H1 (cell line): ENCODE data around the gene ELMO1. TPM values are rescaled to one million over a fixed set of nuclear protein-coding genes. Genes with fewer than 3 reads are reported as not detected.

ENCODE experiments used
- CTCF ChIA-PET: fragments of 300-600 bp; sonication (Branson Sonifier 250); formaldehyde crosslinking; loops from one replicate; lab custom pipeline; 2021; ENCODE audit not compliant: partially characterized antibody; lab: Charles Lee
- POLR2A ChIA-PET: fragments of 300-600 bp; sonication (Branson Sonifier 250); formaldehyde crosslinking; loops from one replicate; lab custom pipeline; 2021; ENCODE audit warnings: inconsistent platforms; ENCODE audit not compliant: partially characterized antibody; lab: Charles Lee
- DNase-seq, 2 experiments: peaks; one replicate each; pipeline versions ENCODE4 v3.0.0 to v3.0.0-alpha.2; 2010 to 2022; ENCODE audit warnings: low spot score in 2 of 2, low read depth in 1 of 2, mixed read lengths in 1 of 2
- FAIRE-seq: peaks from 2 replicates; lab custom pipeline; 2011; peaks lifted over from hg19 to GRCh38; lab: Jason Lieb, UNC
- H2AFZ ChIP-seq: 2 replicates; pipeline ENCODE4 v1.8.1; 2012; ENCODE audit warnings: low read length, inconsistent platforms
- H2AK5ac ChIP-seq: 2 replicates; pipeline ENCODE4 v1.6.1; 2013; ENCODE audit warnings: low read depth, low read length
- H2BK120ac ChIP-seq: replicated peaks from 2 replicates; pipeline ENCODE3; 2013; ENCODE audit warnings: low read depth, low read length, inconsistent platforms
- H2BK12ac ChIP-seq: 2 replicates; pipeline ENCODE4 v1.6.1; 2013; ENCODE audit warnings: low read depth, low read length
- H2BK15ac ChIP-seq: 2 replicates; pipeline ENCODE4 v1.6.1; 2013; ENCODE audit warnings: low read length
- H2BK20ac ChIP-seq: 2 replicates; pipeline ENCODE4 v1.6.1; 2013; ENCODE audit warnings: low read length
- H2BK5ac ChIP-seq: 2 replicates; pipeline ENCODE4 v1.6.1; 2013; ENCODE audit warnings: low read depth, low read length
- H3K14ac ChIP-seq: 2 replicates; pipeline ENCODE4 v1.6.1; 2013; ENCODE audit warnings: inconsistent platforms; ENCODE audit not compliant: insufficient read length
- H3K18ac ChIP-seq: 2 replicates; pipeline ENCODE4 v1.6.1; 2013; ENCODE audit warnings: low read length; ENCODE audit errors: extremely low read depth
- H3K23ac ChIP-seq: 2 replicates; pipeline ENCODE4 v1.6.1; 2013; ENCODE audit warnings: inconsistent platforms; ENCODE audit not compliant: insufficient read length
- H3K23me2 ChIP-seq: 2 replicates; pipeline ENCODE4 v1.6.1; 2013; ENCODE audit warnings: low read depth, low read length
- H3K27ac ChIP-seq: 2 replicates; pipeline ENCODE4 v1.6.1; 2011; ENCODE audit warnings: low read depth, low read length, inconsistent platforms
- H3K27me3 ChIP-seq, 4 experiments: replicated peaks in 1 of 4; 1 replicate in 1 of 4; 2 replicates in 3 of 4; pipeline versions ENCODE4 v1.6.1 to v1.8.1; 2011 to 2013; ENCODE audit warnings: low read length in 3 of 4, mild to moderate bottlenecking in 3 of 4, inconsistent platforms in 2 of 4, mixed read lengths in 2 of 4, moderate library complexity in 1 of 4; ENCODE audit not compliant: control insufficient read depth in 3 of 4, insufficient read depth in 3 of 4; ENCODE audit errors: extremely low read depth in 1 of 4
- H3K36me3 ChIP-seq, 4 experiments: 2 replicates each; pipeline versions ENCODE4 v1.6.1 to v1.8.1; 2011 to 2013; ENCODE audit warnings: mild to moderate bottlenecking in 4 of 4, low read length in 3 of 4, moderate library complexity in 2 of 4, control low read depth in 1 of 4, inconsistent platforms in 1 of 4; ENCODE audit not compliant: insufficient read depth in 4 of 4, control insufficient read depth in 2 of 4
- H3K4ac ChIP-seq: replicated peaks from 2 replicates; pipeline ENCODE3; 2013; ENCODE audit warnings: low read length, low read depth, mixed read lengths, inconsistent platforms; ENCODE audit not compliant: insufficient read length
- H3K4me1 ChIP-seq, 4 experiments: replicated peaks in 1 of 4; 1 replicate in 1 of 4; 2 replicates in 3 of 4; pipeline versions ENCODE4 v1.6.1 to v1.8.1; 2011 to 2013; ENCODE audit warnings: low read length in 3 of 4, inconsistent platforms in 2 of 4, mixed read lengths in 1 of 4; ENCODE audit not compliant: insufficient read depth in 4 of 4, control insufficient read depth in 3 of 4
- H3K4me2 ChIP-seq, 2 experiments: 2 replicates each; pipeline versions ENCODE4 v1.6.1 to v1.8.1; 2011 to 2013; ENCODE audit warnings: low read depth in 2 of 2, low read length in 2 of 2, control low read depth in 1 of 2, inconsistent platforms in 1 of 2, mild to moderate bottlenecking in 1 of 2; ENCODE audit not compliant: insufficient read depth in 1 of 2
- H3K4me3 ChIP-seq, 4 experiments: fragments of 200-600, 300-600 bp in 1 of 4; sonication (generic), shearing (Covaris generic), sonication (Bioruptor Twin) in 1 of 4; 2 replicates each; pipeline versions ENCODE4 v1.5.1 to v1.8.1; 2011 to 2016; ENCODE audit warnings: low read length in 4 of 4, low read depth in 3 of 4, control low read depth in 2 of 4, inconsistent platforms in 2 of 4, mild to moderate bottlenecking in 2 of 4, mixed read lengths in 1 of 4, moderate library complexity in 1 of 4; ENCODE audit not compliant: insufficient read depth in 2 of 4; ENCODE audit errors: extremely low read depth in 1 of 4
- H3K56ac ChIP-seq: replicated peaks from 2 replicates; pipeline ENCODE3; 2013; ENCODE audit warnings: low read depth, mild to moderate bottlenecking, mixed read lengths, low read length, inconsistent platforms; ENCODE audit not compliant: insufficient read length
- H3K79me1 ChIP-seq: 2 replicates; pipeline ENCODE4 v1.6.1; 2013; ENCODE audit warnings: low read depth, low read length, control low read depth
- H3K79me2 ChIP-seq, 2 experiments: 2 replicates each; pipeline versions ENCODE4 v1.6.1 to v1.8.1; 2012 to 2013; ENCODE audit warnings: low read length in 2 of 2, mild to moderate bottlenecking in 2 of 2, inconsistent platforms in 1 of 2; ENCODE audit not compliant: insufficient read depth in 2 of 2, control insufficient read depth in 1 of 2
- H3K9ac ChIP-seq, 4 experiments: replicated peaks in 1 of 4; 1 replicate in 1 of 4; 2 replicates in 3 of 4; pipeline versions ENCODE4 v1.6.1 to v1.8.1; 2011 to 2013; ENCODE audit warnings: low read depth in 3 of 4, low read length in 3 of 4, control low read depth in 2 of 4, mild to moderate bottlenecking in 2 of 4, moderate library complexity in 2 of 4, inconsistent platforms in 1 of 4; ENCODE audit errors: extremely low read depth in 1 of 4
- H3K9me3 ChIP-seq, 2 experiments: 2 replicates each; pipeline versions ENCODE4 v1.6.1 to v1.8.1; 2012 to 2013; ENCODE audit warnings: mild to moderate bottlenecking in 2 of 2, moderate library complexity in 2 of 2, control low read depth in 1 of 2, inconsistent platforms in 1 of 2, low read depth in 1 of 2, low read length in 1 of 2, mixed read lengths in 1 of 2; ENCODE audit not compliant: insufficient read depth in 2 of 2
- H4K20me1 ChIP-seq, 2 experiments: replicated peaks in 1 of 2; 2 replicates each; pipeline versions ENCODE3 to v1.8.1; 2011 to 2013; ENCODE audit warnings: inconsistent platforms in 2 of 2, low read length in 2 of 2, mild to moderate bottlenecking in 1 of 2; ENCODE audit not compliant: insufficient read depth in 2 of 2, control insufficient read depth in 1 of 2
- H4K5ac ChIP-seq: 2 replicates; pipeline ENCODE4 v1.6.1; 2013; ENCODE audit warnings: low read length, low read depth, mixed read lengths, inconsistent platforms; ENCODE audit not compliant: insufficient read length
- H4K8ac ChIP-seq: 2 replicates; pipeline ENCODE4 v1.8.0; 2013; ENCODE audit warnings: mild to moderate bottlenecking, moderate library complexity, low read length, inconsistent platforms; ENCODE audit not compliant: insufficient read depth; ENCODE audit errors: extremely low read depth
- H4K91ac ChIP-seq: replicated peaks from 2 replicates; pipeline ENCODE3; 2013; ENCODE audit warnings: low read length, mixed read lengths, inconsistent platforms; ENCODE audit not compliant: insufficient read length
- ASH2L ChIP-seq: fragments of 200-600, 300-600 bp; sonication (generic); IDR thresholded peaks from one replicate; pipeline ENCODE4 v1.7.1; 2017; ENCODE audit warnings: low read length
- ATF3 ChIP-seq: IDR thresholded peaks from 2 replicates; pipeline ENCODE4 v1.6.1; 2011; ENCODE audit warnings: low read depth, mild to moderate bottlenecking, low read length; ENCODE audit not compliant: insufficient read depth
- EZH2 ChIP-seq: fragments of 200-600 bp; sonication (generic); IDR thresholded peaks from 2 replicates; pipeline ENCODE4 v1.7.1; 2012; ENCODE audit warnings: low read depth, mild to moderate bottlenecking, moderate library complexity, low read length, inconsistent platforms; ENCODE audit not compliant: severe bottlenecking
- HDAC2 ChIP-seq, 2 experiments: fragments of 300-600 bp in 1 of 2; sonication (generic) in 1 of 2; IDR thresholded peaks; 2 replicates each; pipeline ENCODE4 v1.6.1; 2011 to 2012; ENCODE audit warnings: low read depth in 2 of 2, low read length in 2 of 2, mild to moderate bottlenecking in 2 of 2, moderate library complexity in 2 of 2, borderline replicate concordance in 1 of 2, inconsistent platforms in 1 of 2
- POLR2A ChIP-seq, 2 experiments: IDR thresholded peaks; 1 replicate in 1 of 2; 2 replicates in 1 of 2; pipeline ENCODE4 v1.6.1; 2011; ENCODE audit warnings: low read depth in 2 of 2, low read length in 2 of 2, mild to moderate bottlenecking in 2 of 2; ENCODE audit errors: control extremely low read depth in 1 of 2
- SP2 ChIP-seq: IDR thresholded peaks from 2 replicates; pipeline ENCODE4 v1.6.1; 2012; ENCODE audit warnings: mild to moderate bottlenecking, low read length, inconsistent platforms
- WGBS, 2 experiments: shearing (Covaris generic) in 1 of 2; methylation state at CpG; one replicate each; pipeline versions ENCODE4 v1.1.6 to v1.1.7; 2013 to 2015; ENCODE audit warnings: low lambda C conversion rate in 2 of 2, mixed read lengths in 2 of 2, inconsistent platforms in 1 of 2, low coverage in 1 of 2, missing lambda C conversion rate in 1 of 2; ENCODE audit not compliant: insufficient replicate concordance in 2 of 2, insufficient coverage in 1 of 2, insufficient read length in 1 of 2; ENCODE audit errors: extremely low coverage in 1 of 2, missing lambda C conversion rate in 1 of 2; 5-methylcytosine and 5-hydroxymethylcytosine counted together
- polyA plus RNA-seq, 7 experiments: library from polyadenylated mRNA; depleted of rRNA in 3 of 7; stranded (reverse) in 5 of 7; unstranded in 2 of 7; fragments of >200 nt in 5 of 7; fragments of 200-250 nt in 2 of 7; gene quantifications; 1 replicate in 5 of 7; 2 replicates in 1 of 7; 4 replicates in 1 of 7; pipeline versions ENCODE4 v1.2.1 to v1.2.3, GENCODE V29; 2011 to 2013; ENCODE audit warnings: missing spikeins in 2 of 7, mixed read lengths in 2 of 7
- total RNA-seq: library from RNA; stranded (reverse); fragmentation: NEBNext Ultra II Directional; extraction: Animal tissue kit (Norgen Biotek cat#: 25700); gene quantifications from 2 replicates; pipeline ENCODE4 v1.2.1, GENCODE V29; 2021

Gene ELMO1
- total and polyA plus RNA-seq, 2 of the 8 experiments (the other 6 are each of a cell fraction or from before 2014, with no cell fraction given): 18.4 to 21.0 TPM

- FAIRE-seq: no peak
- CTCF ChIA-PET: interaction anchor here (0.8 to 1.5 kb wide), 3 partner anchors 73 to 475 kb away, joined by 3 read pairs; no protein-coding TSS in a partner anchor
- no peak overlapping the region for H3K4ac ChIP-seq
Measured at GRCh38 chr7:37357637-37357996, 91.0 kb downstream of the ELMO1 start.

More at GRCh38 chr7:37357637-37357996, 91.0 kb downstream of the ELMO1 start:
- Histone ChIP-seq H4K91ac (no peak overlapping the region), H3K79me1 (no peaks in the 10 kb centered on the region; the same call in 1 of the 2 replicates), H3K9ac (no peak overlapping the region), H3K14ac (no peak overlapping the region), H3K18ac (no peak overlapping the region), H2BK12ac (no peak overlapping the region), H3K27me3 (no peaks in the 10 kb centered on the region), H2BK20ac (no peak overlapping the region), H3K23me2 (no peaks in the 10 kb centered on the region), H3K23ac (no peak overlapping the region), H3K56ac (no peak overlapping the region), H3K4me3 (no peak overlapping the region), H4K20me1 (no peaks in the 10 kb centered on the region), H4K5ac (no peak overlapping the region), H3K9me3 (no peaks in the 10 kb centered on the region), H3K79me2 (peaks cover 0 to 3% of the 10 kb centered on the region in 2 experiments; a peak in 1 of 4 replicates), H2AK5ac (no peak overlapping the region), H4K8ac (no peak overlapping the region), H3K4me1 (peaks cover 2 to 11% (median 6%) of the 10 kb centered on the region in 4 experiments; a peak in 5 of 7 replicates), H2BK15ac (no peak overlapping the region), H3K36me3 (no peaks in the 10 kb centered on the region), H2BK120ac (no peak overlapping the region), H3K4me2 (no peak overlapping the region), H2AFZ (no peak overlapping the region), H3K27ac (no peak overlapping the region), H2BK5ac (no peak overlapping the region)
- no peak for TF ChIP-seq SP2
- TF ChIP-seq HDAC2 (IDR thresholded peaks at IDR 0.05; ENCODE audit: borderline replicate concordance in 1 of 2, low read depth in 2 of 2, low read length in 2 of 2): no peak
- TF ChIP-seq ASH2L: no peak
- TF ChIP-seq POLR2A (IDR thresholded peaks at IDR 0.05; ENCODE audit: control extremely low read depth in 1 of 2, low read depth in 2 of 2, low read length in 2 of 2): no peak
- no peak for TF ChIP-seq EZH2
- no peak for TF ChIP-seq ATF3
- no peak for DNase-seq
- POLR2A ChIA-PET: interaction anchor here (1.0 kb wide), 1 partner anchor 11 kb away, joined by 4 read pairs; no protein-coding TSS in a partner anchor
- 80% methylated on average over 1 of the region's 1 CpG; no CpG with 5 or more reads in 1 of the 2 experiments for WGBS, 2 experiments
